Amygdala (tissue), 56 donors: ENCODE data around the gene BBS7.

Experiments
- DNase-seq, 56 donors: peaks; one replicate each; lab custom pipeline; 2025; lab: John Stamatoyannopoulos, UW

BBS7 gene

GRCh38 chr4:121796283-121796682 is 74.0 kb downstream of the BBS7 start:
- no peak for DNase-seq

GRCh38 chr4:121794505-121795188 is 75.6 kb downstream of the BBS7 start:
- no peak for DNase-seq

DNA sequence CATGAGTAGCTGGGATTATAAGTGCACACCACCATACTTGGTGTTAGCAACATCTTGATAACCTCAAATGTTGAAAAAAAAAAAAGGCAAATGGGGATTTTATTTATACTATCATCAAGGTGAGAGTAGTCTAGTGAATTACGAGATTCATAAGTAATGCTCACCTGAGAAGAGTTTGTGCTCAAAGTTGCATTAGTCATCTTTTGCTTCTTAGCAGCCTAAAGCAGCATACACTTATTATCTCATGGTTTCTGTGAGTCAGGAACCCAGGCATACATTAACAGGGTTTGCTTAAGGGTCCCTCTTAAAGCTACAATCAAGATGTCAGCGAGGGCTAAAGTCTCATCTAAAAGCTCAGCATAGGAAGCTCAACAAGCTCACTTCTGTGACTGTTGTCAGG is 77.3 kb downstream of the BBS7 start:
- DNase-seq, result no peak

DNA sequence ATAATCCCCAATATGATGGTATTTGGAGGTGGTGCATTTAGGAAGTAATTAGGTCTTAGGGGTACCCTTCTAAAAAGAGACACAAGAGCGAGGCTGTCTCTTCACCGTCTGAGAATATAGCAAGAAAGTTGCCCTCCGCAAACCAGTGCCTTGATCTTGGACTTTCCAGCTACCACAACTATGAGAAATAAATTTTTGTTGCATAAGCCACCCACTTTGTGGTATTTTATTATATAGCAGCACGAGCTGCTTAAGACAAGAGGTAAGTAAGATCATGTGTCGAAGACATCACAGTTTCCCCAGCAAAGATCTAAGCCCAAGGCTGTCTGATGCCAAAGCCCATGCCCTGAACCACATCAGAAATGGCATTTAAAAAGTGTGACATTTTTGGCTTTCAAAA is 78.8 kb downstream of the BBS7 start:
- no peak for DNase-seq

DNA sequence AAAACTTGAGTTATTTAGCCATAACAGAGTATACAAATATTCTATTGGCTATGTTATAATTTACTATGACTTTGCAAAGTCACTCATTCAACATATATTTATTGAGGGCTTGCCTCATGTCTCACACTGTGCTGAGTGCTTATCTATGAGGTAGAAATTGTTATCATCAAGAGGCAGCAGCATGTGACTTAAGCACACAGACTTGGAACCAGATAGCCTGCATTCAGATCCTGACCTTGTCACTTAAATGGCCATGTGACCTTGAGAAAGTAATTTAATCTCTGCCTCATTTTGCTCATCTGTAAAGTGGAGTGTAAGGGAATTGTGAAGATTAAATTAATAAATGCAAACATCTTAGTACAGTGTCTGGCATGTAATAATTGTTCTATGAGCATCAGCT is 79.3 kb downstream of the BBS7 start:
- no peak for DNase-seq

DNA sequence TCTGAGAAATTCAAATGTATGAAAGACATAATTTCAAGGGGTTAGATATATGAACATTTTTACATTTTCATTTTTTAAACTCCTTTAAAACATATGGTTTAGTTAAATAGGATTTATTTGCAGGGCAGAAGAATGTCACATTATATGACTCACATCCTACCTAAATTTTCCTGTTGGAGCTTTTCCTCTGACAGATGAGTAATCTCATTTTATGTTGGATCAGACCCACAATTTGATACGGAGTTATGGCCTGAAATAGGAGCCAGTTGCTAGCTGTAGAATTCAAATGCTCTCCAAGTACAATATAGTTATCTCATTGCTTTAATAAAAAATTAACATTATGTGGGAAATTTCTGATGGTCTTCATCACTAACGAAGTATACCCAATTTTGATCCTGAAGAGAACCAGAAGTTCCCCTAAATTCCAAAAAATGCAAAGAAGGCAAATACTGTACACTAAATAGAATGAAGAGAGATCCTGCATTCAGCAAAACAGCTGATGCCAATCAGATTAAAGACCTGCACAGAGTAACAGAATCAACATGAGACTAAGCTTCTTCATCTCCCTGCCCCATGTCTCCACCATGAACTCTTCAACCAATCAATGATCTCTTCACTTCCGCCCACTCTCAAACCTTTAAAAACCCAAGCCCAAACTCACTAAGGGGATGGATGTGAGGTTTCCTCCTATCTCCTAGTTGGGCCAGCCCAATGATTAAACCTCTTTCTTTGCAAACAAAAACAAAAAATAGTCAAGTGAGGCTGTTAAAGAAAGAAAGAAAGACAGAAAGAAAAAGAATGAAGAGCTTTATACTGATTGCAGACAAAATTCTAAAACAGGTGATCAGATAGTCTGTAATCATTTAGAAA is 80.1 kb downstream of the BBS7 start:
- no peak for DNase-seq

GRCh38 chr4:121789455-121789854 is 80.8 kb downstream of the BBS7 start:
- DNase-seq, result no peak

DNA sequence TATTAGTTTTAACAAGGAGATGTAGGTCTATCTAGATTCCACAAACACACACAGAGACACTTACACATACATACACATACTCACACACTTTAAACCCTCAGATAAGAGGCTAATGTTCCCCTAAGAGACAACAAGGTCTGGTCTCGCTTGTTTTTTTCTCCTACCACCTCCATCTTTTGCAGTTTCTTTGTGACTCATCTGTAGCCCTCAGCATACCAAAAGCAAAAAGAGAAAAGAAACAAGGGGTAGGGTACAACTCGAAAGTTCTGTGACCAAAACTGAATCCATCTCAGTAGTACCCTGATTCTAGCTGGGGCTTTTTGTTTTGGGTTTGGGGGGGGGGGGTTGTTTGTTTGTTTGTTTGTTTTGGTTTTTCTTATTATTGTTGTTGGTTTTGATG is 81.4 kb downstream of the BBS7 start:
- DNase-seq, result no peak

DNA sequence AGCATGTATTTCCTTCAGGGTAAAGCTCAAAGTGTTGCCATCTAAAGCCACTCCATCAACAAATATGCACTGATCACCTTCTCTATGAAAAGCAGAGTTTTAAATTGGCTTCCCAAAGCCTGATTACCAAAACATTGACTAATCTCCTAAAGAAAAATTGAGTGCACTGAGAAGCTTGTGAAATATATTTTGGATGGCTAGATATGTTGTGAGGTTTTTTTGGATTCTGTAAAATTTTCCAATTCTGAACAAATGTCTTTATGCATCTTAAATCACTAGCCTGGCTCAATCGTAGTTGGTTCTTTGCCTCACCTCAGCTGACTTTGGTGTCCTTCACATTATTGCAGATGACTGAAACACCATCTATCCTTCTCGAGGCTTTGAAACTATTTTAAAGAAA is 84.1 kb downstream of the BBS7 start:
- no peak for DNase-seq

DNA sequence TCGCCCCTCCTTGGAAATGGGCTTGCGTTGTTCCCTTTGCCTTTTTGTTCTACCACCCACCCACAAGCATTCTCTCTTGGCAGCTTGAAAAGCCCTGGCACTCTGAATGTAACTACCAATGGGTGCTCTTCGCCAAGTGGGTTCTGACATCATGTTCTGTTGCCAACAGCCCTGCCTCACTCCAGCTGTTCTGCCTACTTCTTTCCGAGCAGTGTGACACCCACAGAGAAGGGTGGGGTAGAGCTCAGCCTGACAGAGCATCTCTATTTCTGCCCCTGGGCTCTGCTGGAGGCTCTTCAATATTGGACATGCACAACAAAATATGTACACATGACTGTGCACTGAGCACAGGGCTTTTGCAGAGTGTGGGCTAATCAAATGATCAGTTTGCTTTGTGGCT is 84.8 kb downstream of the BBS7 start:
- peak in 9 of 56 donors; percentile 1 to 48 (median 12) for DNase-seq

DNA sequence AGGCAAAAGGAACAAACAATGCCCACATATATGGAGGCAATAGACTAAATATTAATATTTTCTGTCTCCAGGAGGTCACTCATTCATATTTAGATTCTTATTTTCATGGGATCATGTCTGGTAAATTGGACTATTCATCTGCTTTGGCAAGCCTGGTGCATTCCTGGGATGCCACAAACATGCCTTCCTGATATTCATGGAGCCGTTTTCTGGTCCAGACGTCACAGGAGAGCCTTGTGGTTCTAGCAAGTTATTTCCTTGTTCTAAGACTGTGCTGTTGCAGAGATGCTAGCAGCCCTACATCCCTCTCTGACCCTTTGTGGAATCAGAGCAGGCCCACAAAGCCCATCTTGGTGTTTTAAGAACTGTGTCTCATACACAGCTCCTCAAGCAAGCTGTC is 85.3 kb downstream of the BBS7 start:
- DNase-seq, result no peak

GRCh38 chr4:121784401-121784800 is 85.9 kb downstream of the BBS7 start:
- DNase-seq, result no peak

DNA sequence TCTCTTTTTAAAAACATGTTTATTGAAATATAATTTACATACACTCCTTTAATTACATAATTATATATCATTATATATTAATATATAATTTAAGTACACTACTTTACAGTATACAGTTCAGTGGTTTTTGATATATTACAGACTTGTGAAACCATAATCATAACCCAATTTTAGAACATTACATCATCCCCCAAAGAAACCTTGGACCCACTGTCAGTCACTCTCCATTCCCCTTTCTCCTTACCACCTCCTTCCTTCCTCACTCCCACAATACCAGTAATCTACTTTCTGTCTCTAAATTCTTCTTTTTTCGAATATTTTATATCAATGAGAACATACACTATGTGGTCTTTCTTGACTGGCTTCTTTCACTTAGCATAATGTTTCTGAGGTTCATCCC is 87.1 kb downstream of the BBS7 start:
- DNase-seq, result no peak

DNA sequence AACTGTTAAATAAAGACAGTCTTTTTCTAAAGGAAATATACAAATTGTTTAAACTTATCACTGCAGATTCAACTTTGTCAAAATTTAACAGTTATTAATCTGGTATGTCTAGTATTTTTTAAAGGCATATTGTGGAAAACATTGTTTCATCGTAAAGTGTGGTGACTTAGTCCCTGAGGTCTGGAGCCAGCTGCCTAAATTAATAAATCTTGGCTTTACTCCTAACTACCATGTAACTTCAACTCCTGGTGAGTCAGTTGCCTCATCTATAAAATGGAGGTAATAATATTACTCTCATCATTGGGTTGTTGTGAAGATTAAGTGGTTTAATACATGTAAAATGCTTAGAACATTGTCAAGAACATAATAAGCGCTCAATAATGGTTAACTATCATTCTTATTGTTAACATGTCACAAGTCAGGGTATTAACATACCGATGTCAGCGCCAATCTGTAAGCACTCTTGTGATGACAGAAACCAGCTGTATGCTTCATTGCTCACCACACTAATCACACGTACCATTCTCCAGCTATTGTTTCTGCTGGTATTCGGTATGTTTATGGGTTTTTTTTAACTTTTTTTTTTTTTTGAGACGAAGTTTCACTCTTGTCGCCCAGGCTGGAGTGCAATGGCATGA is 91.2 kb downstream of the BBS7 start:
- DNase-seq, result no peak

GRCh38 chr4:121777625-121778024 is 92.6 kb downstream of the BBS7 start:
- DNase-seq, result no peak

- DNase-seq, result no peak
These were observed 93.5 kb downstream of the BBS7 start for GRCh38 chr4:121776610-121777401.
